Measurements from ENCODE around the gene LDLR. TPM values are rescaled to one million over a fixed set of nuclear protein-coding genes. Genes with fewer than 3 reads are reported as not detected.

Gene LDLR
- total RNA-seq, 1 donor from 2014 or later, result 39.3 TPM

- Mint-ChIP-seq H3K36me3 (peaks cover 28% of the 10 kb centered on the region), H3K27ac (no peak overlapping the region), H3K27me3 (ENCODE audit: insufficient read depth, low read depth) (peaks cover 8% of the 10 kb centered on the region), H3K9me3 (no peaks in the 10 kb centered on the region), H3K4me3 (peak overlapping the region; percentile 93), H3K4me1 (peaks cover 44% of the 10 kb centered on the region)
- Histone ChIP-seq H3K4me2 (peak overlapping the region; percentile 89), H3F3A (ENCODE audit: low read depth) (peaks cover 28% of the 10 kb centered on the region), H2AFZ (replicated peaks) (no peak overlapping the region), H3K27ac (peak overlapping the region; percentile 16), H3K9me3 (ENCODE audit: low read depth) (no peaks in the 10 kb centered on the region), H3K27me3 (no peaks in the 10 kb centered on the region), H4K20me1 (ENCODE audit: low read depth) (peaks cover 67% of the 10 kb centered on the region), H3K36me3 (no peaks in the 10 kb centered on the region), H3K4me3 (no peak overlapping the region), H3K9ac (no peak overlapping the region), H3K79me2 (ENCODE audit: low read depth) (peaks cover 78% of the 10 kb centered on the region), H3K4me1 (peaks cover 29% of the 10 kb centered on the region)
- no peak for DNase-seq (ENCODE audit: low spot score)
- TF ChIP-seq CTCF (IDR thresholded peaks at IDR 0.05) (no peak), EZH2 (IDR thresholded peaks at IDR 0.05) (no peak), EZH2phosphoT487 (IDR thresholded peaks at IDR 0.05) (no peak)
Measured at GRCh38 chr19:11092181-11092538, 2.9 kb downstream of the LDLR start.

DNA sequence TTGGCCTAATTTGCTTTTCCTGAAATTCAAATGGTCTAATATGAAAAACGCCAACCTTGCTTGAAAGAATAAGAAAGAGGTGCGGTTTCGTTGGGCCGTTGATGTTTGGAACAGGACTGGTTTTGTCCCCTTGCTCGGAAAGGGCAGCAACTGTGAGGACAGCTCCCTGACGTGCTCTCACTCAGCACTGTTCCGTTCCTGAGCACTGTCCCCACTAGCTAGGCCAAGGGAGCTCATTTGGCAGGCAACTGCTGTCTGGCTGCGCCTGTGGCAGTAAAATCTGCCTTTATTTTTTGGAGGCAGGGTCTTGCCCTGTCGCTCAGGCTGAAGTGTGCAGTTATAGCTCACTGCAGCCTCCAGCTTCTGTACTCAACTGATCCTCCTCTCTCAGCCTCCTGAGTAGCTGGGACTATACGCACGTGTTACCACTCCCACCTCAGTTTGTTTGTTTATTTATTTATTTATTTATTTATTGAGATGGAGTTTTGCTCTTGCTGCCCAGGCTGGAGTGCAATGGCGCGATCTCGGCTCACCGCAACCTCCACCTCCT is 4.5 kb downstream of the LDLR start:
- H3F3A ChIP-seq (ENCODE audit: low read depth), result peaks cover 21% of the 10 kb centered on the region
- H3K4me2 ChIP-seq, result no peak overlapping the region
- H3K27me3 ChIP-seq, result no peaks in the 10 kb centered on the region
- Mint-ChIP-seq H3K4me1 (peaks cover 38% of the 10 kb centered on the region), H3K9me3 (no peaks in the 10 kb centered on the region), H3K27ac (no peak overlapping the region), H3K36me3 (peaks cover 30% of the 10 kb centered on the region), H3K4me3 (no peak overlapping the region), H3K27me3 (ENCODE audit: insufficient read depth, low read depth) (peaks cover 12% of the 10 kb centered on the region)
- no peak overlapping the region for H3K9ac ChIP-seq
- H3K27ac ChIP-seq, result no peak overlapping the region
- TF ChIP-seq EZH2phosphoT487 (IDR thresholded peaks at IDR 0.05), result no peak
- TF ChIP-seq EZH2 (IDR thresholded peaks at IDR 0.05), result no peak
- TF ChIP-seq CTCF (IDR thresholded peaks at IDR 0.05), result no peak
- H4K20me1 ChIP-seq (ENCODE audit: low read depth), result peaks cover 83% of the 10 kb centered on the region
- no peaks in the 10 kb centered on the region for H3K9me3 ChIP-seq (ENCODE audit: low read depth)
- no peak overlapping the region for H2AFZ ChIP-seq (replicated peaks)
- H3K4me1 ChIP-seq, result peaks cover 22% of the 10 kb centered on the region
- H3K4me3 ChIP-seq, result no peak overlapping the region
- no peak for DNase-seq (ENCODE audit: low spot score)
- H3K79me2 ChIP-seq (ENCODE audit: low read depth), result peaks cover 94% of the 10 kb centered on the region
- H3K36me3 ChIP-seq, result peaks cover 4% of the 10 kb centered on the region

DNA sequence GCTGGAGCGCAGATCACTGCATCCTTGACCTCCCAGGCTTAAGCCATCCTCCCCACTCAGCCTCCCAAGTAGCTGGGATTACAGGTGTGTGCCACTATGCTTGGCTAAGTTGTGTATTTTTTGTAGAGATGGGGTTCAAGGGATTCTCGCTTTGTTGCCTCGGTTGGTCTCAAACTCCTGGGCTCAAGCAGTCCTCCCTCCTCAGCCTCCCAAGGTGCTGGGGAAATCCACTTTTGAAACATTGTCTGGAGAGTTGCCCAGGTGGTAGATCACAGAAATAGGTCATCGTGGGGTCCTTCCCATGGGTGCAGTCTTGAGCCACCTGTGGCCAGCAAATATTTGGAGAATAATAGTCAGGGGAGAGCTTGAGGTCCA is 5.2 kb downstream of the LDLR start:
- TF ChIP-seq EZH2 (IDR thresholded peaks at IDR 0.05), result no peak
- TF ChIP-seq EZH2phosphoT487 (IDR thresholded peaks at IDR 0.05), result no peak
- no peak for TF ChIP-seq CTCF (IDR thresholded peaks at IDR 0.05)
- no peaks in the 10 kb centered on the region for H3K9me3 ChIP-seq (ENCODE audit: low read depth)
- H2AFZ ChIP-seq (replicated peaks), result no peak overlapping the region
- Mint-ChIP-seq H3K36me3 (peaks cover 35% of the 10 kb centered on the region), H3K9me3 (no peaks in the 10 kb centered on the region), H3K4me1 (peaks cover 33% of the 10 kb centered on the region), H3K27ac (peak overlapping the region; percentile 79), H3K27me3 (ENCODE audit: insufficient read depth, low read depth) (peaks cover 7% of the 10 kb centered on the region), H3K4me3 (peak overlapping the region; percentile 67)
- no peaks in the 10 kb centered on the region for H3K27me3 ChIP-seq
- H3K27ac ChIP-seq, result no peak overlapping the region
- peaks cover 14% of the 10 kb centered on the region for H3F3A ChIP-seq (ENCODE audit: low read depth)
- no peak for DNase-seq (ENCODE audit: low spot score)
- no peak overlapping the region for H3K4me2 ChIP-seq
- no peak overlapping the region for H3K9ac ChIP-seq
- H3K4me1 ChIP-seq, result peaks cover 19% of the 10 kb centered on the region
- peaks cover 90% of the 10 kb centered on the region for H4K20me1 ChIP-seq (ENCODE audit: low read depth)
- peaks cover 6% of the 10 kb centered on the region for H3K36me3 ChIP-seq
- H3K4me3 ChIP-seq, result no peak overlapping the region
- peaks cover 98% of the 10 kb centered on the region for H3K79me2 ChIP-seq (ENCODE audit: low read depth)
